IPS DF 4.7 (cell line): ENCODE measurements around the gene SKAP2.

Experiments
- DNase-seq: peaks from one replicate; pipeline ENCODE4 v3.0.0-alpha.2; 2013; ENCODE audit warnings: low spot score; ENCODE audit errors: extremely low read depth

Gene SKAP2

DNA sequence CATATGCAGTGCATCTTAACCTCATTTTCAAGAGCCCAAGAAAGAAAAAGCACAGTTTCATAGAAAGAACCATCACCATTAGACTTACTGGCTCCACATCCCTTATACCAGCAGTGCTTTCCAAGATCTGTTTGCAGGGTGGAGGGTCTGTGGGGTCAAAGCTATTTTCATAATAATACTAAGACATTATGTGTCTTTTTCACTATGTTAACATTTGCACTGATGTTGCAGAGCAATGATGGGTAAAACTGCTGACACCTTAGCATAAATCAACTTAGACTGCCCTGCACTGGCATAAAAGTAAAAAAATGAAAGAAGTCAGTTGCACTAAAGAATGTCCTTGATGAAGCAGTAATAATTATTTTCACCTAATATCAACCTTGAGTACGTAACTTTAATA lies 166.2 kb downstream of the SKAP2 start:
- no peak for DNase-seq

- DNase-seq, result no peak
Measured at GRCh38 chr7:26696978-26697377, 167.4 kb downstream of the SKAP2 start.

- no peak for DNase-seq
Measured at GRCh38 chr7:26696161-26696560, 168.2 kb downstream of the SKAP2 start.

GRCh38 chr7:26694713-26695112 lies 169.7 kb downstream of the SKAP2 start:
- DNase-seq, result no peak

DNA sequence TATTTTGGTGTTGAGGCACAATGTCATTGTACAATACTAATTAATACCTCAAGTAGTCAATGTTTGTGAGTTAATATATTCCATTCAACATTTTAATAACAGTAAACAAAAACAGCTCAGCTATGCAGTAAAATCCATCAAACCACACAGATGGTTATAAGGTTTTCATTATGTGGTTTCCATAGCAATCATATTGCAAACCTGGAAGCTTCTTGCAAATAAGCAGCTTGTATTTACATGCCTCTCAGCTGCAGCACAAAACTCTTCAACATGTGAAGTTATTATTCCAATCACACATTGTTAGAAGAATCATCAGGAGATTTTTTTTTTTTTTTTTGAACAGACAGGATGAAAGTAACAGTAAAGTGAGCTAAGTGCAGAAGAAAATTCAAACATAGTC lies 170.2 kb downstream of the SKAP2 start:
- DNase-seq, result no peak

GRCh38 chr7:26691886-26692285 lies 172.5 kb downstream of the SKAP2 start:
- no peak for DNase-seq

DNA sequence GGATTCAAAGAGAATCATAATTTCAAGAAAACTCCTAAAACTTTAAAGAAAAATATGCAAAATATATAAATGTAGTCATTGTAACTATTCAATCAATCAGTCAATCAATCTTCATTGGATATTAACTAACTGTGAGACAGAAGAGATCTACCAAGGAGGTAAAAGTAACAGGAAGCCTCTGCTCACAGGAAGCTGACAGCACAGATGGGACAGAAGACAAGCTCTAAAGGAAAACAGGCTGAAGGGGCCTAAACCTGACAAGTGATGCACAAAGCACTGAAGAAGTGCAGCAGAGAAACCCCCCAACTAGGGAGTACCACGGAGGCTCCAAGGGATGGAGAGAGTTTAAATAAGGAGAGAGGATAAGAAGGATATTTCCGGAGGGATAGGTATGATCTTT lies 173.0 kb downstream of the SKAP2 start:
- DNase-seq, result no peak

GRCh38 chr7:26690135-26690805 lies 174.1 kb downstream of the SKAP2 start:
- no peak for DNase-seq

DNA sequence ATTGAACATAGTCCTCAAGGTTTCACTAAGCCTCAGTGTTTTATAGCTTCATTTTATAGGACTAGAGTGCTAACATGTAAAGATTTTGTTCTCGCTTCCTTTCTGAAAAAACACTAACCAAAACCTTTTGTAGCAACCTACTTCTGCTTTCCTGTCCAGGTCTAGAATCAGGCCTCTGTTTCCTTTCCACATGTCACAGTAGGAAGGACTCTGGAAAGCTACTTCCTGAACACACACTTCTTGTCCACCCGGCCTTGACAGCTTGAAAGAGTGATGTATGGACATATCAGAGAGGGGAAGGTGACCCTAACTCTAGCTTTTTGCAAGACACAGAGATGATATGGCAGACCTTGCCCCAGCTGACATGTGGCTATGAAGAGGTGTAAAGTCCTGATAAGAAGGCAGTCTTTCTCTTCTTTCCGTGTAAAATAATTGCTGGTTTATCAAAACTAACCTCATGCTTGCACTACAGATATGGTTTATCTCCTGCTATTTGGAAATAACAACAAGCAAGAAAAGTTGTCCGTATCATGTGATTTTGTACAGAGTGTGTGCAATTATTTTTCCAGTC lies 175.4 kb downstream of the SKAP2 start:
- DNase-seq, result no peak

- no peak for DNase-seq
Measured at GRCh38 chr7:26688388-26688787, 176.0 kb downstream of the SKAP2 start.

DNA sequence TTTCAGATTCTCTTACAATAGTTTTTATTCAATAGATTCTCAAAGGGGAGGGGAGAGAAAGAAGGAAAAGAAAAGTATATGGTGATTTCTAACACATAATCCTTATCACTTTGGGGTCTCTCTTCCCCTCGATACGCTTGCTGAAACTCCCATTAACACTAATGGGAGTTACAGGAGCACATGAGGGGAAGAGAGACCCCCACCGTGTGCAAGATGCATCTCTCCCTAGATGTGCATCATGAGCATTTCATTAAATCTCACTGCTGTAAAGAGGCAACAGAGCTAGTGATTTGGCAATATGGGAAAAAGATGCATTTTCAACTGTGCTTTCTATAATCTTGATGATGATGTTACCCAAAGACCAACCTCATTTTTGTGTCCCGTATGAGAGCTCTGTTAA lies 177.4 kb downstream of the SKAP2 start:
- no peak for DNase-seq

- DNase-seq, result no peak
Measured at GRCh38 chr7:26686448-26686981, 177.9 kb downstream of the SKAP2 start.

- DNase-seq, result no peak
Measured at GRCh38 chr7:26685606-26686005, 178.8 kb downstream of the SKAP2 start.

DNA sequence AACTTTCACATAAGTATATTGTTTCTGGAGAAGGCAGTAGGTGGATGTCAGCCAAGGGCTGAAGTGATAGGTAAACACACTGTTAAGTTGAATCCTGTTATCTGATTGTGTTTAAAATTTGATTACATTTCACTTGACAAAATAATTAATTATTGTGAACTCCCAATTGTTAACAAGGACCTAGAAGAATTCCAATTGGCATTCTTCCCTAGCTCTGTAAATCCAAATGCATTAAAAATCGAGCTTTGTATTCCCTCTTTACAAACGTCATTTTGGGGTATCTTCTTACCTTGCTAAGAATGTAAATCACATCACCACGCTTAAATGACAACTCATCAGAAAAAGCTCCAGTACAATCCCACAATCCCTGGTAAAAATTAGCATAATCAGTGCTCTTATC lies 179.9 kb downstream of the SKAP2 start:
- DNase-seq, result no peak

- no peak for DNase-seq
Measured at GRCh38 chr7:26683277-26683676, 181.1 kb downstream of the SKAP2 start.

GRCh38 chr7:26681819-26682418 lies 182.5 kb downstream of the SKAP2 start:
- DNase-seq, result no peak

DNA sequence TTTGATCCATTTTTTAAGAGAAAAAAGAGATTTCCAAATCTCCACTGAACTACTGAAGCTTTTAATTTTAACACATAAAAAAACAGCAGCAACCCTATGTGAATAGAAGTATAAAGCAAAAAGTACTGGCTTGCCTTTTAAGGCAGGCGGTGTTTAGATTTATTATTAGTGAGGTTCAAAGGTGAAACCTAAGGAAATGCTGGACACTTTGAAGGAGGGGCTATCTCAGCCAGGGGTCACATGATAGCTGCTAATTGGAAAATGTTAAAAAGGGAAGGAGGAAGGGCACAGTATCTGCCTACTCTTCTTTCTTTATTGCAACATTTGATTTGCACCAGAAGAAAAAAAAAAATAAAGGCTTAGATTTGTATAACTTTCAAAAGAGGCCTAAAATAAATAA lies 183.8 kb downstream of the SKAP2 start:
- DNase-seq, result no peak

DNA sequence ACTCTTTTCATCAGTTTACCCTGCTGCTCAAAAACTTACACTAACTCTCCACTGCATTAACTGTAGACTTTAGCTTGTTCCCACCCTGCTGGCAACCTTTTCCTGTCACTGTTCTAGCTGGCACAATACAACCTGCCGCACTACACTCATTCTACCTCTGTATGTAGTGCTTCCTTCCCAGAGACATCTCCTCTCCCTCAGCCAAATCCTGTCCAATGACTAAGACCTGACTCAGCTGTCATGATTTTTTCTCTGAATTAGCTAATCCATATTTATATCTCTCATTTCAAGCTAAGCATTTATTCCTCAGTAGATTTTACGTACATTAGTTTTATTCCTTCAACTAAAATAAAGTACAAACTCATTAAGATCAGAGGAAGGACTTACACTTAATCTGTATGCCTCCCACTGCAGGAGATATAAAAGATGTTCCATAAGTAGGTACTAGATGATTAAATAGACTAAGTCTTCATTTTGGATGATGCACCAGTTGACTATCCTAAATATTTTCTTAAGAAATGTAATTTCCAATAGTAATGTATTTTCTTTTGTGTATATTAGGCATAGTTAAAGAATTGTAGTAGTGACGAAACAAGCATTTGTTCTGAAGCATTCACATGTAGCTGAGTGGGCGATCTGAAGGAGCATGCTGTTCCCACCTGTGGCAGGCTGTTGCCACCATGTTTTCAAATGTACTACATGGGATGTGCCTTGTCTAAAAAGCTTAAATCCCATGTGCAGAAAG lies 189.1 kb downstream of the SKAP2 start:
- DNase-seq, result no peak

DNA sequence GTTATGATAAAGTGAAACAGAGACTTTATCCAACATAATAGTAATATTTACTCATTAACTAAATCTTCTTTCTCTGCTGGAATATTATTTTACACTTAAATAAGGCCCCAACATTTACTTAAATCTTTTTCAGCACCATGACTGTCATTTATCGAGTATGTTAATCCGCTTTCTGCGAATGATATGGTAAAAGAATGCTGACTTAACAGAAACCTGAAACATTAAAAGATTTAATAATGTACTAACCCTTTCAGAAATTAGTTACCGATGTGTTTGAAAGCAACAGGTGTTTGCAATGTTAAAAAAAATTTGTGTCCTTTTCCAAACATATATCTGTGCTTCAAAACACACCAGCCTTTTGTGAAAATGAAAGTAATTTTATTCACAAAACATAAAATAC lies 190.5 kb downstream of the SKAP2 start:
- DNase-seq, result no peak

GRCh38 chr7:26673271-26673670 lies 191.1 kb downstream of the SKAP2 start:
- no peak for DNase-seq

DNA sequence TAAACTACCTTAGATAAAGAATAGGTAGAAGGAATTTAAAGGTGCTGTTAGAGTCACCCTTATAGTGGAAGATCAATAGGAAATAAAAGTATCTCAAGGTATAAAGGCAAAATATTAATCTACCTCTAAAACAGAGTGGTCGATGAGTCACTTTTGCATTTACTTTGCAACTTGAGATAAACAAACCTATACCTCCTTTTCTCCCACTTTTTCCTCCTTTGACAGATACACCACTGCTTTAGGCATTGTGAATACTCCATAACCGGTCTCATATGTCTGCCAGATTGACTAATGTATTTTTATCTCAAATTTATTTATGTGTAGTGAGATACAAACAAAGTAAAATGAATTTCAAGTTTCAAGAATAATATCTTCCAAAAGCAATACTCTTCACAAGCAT lies 193.5 kb downstream of the SKAP2 start:
- DNase-seq, result no peak

GRCh38 chr7:26670290-26670689 lies 194.1 kb downstream of the SKAP2 start:
- no peak for DNase-seq
